ENCODE data around the gene ISYNA1.

The ISYNA1 gene

DNA sequence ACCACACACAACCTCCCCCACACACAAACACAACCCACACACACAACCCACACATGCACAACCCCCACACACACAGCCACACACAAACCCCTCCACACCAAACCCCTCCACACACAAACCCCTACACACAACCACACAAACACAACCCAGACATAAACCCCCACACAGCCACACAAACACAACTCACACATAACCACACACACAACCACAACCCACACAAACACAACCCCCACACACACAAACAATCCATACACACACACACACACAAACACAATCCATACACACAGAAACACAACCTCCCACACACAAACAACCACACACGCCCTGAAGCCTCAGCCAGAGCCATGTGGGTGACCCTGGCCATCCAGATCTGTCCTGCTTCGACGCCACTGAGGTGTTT is 30.0 kb upstream of the ISYNA1 start:
- DNase-seq (ENCODE audit: low read depth): no peak

DNA sequence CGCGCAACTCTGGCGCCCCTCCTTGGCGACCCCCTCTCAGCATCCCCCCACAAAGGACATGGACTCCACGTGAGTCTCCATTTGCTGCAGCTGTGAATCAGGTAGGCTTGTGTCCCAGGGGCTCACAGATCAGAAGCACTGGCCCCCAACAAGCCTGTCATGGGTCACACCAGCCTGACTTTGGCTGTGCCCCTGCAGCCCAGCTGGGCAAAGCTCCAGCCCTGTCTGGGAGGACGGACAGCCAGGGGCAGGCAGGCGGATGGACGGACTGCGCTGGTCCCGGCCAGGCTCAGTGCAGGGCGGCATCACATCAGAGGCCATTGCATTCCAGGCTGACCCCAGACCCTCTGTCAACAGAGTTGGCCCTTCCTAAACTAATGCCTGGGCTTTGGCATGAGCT is 28.4 kb upstream of the ISYNA1 start:
- DNase-seq (ENCODE audit: low read depth): no peak

DNA sequence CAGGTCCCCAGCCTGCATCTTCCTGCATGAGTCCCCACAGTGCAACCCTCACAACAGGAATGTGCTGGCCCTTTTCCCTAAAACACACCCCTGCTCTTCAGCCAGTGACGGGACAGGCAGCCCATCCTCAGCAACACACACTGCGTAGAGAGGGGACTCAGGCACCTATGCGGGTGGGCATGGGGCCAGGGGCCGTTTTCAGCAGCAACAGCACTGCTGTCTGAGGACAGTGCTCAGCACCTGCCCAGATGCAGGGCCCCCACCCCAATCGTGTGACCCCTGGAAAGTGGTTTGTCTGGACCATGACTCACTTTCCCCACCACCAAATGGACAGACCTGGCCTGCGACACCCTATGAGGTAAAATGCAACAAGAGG is 28.0 kb upstream of the ISYNA1 start:
- DNase-seq (ENCODE audit: low read depth): no peak

DNA sequence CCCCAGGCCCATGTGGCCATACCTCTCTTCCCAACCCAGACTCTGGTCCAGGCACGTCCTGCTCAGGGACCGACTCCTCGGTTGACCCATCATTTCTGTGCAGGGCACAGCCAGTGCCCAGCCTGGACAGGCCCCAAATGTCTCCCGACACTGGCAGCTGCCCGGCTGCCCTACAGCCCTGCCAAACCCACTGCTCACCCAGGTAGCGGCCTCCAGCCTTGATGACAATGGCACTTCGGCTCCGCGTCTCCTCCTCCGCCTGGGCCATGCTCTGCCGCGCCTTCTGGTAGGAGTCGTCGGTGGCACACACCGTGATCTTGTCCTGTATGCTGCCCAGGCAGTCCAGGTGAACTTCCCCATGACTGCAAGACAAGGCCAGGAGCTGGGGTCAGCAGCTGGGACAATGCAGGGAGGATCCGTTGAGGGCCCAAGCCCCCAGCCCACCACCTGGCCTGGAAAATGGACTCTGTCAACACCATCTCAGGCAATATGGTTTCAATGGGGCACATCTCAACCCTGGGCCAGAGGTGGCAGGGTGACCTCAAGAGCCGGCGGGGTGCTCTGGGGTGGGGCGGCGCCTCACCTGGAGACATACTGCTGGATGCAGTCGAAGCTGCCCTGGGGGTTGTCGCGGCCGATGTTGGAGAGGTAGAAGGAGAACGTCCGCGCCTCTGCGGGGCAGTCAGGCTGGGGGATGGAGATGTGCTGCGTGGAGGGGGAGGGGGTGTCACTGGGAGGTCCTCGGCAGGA is 27.5 kb upstream of the ISYNA1 start:
- no peak for DNase-seq (ENCODE audit: low read depth)

DNA sequence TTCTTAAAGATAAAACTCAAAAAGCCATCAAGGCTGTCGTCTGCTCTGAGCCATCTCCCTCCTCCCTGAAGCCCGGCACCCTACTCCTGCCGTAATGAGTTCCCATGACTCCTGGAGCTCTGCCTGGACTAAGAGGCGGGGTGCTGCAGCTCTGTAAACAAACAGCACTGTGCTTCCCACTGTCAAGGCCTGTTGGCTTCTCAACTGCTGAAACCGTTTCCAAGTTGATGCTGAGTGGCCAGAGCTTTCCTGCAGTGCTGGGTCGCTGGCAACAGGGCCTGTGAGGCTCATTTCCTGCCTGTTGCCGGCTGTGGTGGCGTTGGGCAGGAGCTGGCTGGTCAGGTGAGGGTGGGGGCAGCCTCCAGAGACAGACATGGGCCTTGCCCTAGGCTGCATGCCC is 26.7 kb upstream of the ISYNA1 start:
- no peak for DNase-seq (ENCODE audit: low read depth)

DNA sequence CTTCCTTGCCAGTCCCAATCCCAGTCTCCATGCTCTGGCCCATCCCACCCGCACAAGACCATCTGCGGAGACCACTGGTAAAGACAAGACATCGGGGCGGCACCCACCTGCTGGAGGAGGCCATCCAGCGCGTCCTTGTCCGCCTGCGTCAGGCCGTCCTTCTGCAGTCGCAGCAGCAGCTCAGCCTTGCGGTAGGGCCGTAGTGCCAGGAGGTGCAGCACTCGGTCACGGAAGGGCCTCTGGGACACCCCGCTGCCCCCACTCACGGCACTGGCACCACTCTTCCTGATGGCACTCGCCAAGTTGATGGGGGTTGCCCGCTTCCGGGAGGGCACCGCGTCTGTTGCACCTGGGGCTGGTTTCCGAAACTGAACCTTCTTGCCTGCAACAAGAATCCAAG is 23.5 kb upstream of the ISYNA1 start:
- no peak for DNase-seq (ENCODE audit: low read depth)

DNA sequence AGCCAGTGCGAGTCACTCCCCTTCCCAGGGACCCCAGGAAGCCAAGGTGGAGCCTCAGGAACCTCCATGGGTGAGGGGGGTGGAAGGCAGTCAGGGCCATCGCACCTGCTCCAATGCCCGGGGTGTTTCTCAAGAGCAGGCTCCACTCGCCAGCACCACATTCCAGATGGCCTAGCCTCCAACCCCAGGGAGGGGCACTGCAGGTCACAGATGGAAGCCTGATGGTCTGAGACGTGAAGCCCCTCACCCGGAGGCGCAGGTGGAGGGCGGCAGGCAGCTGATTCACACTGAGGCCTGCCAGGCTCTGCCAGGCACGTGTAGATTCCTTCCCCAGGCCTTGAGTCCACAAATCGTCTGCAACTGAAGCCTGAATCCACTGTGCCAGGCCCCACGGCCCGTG is 23.0 kb upstream of the ISYNA1 start:
- no peak for DNase-seq (ENCODE audit: low read depth)

DNA sequence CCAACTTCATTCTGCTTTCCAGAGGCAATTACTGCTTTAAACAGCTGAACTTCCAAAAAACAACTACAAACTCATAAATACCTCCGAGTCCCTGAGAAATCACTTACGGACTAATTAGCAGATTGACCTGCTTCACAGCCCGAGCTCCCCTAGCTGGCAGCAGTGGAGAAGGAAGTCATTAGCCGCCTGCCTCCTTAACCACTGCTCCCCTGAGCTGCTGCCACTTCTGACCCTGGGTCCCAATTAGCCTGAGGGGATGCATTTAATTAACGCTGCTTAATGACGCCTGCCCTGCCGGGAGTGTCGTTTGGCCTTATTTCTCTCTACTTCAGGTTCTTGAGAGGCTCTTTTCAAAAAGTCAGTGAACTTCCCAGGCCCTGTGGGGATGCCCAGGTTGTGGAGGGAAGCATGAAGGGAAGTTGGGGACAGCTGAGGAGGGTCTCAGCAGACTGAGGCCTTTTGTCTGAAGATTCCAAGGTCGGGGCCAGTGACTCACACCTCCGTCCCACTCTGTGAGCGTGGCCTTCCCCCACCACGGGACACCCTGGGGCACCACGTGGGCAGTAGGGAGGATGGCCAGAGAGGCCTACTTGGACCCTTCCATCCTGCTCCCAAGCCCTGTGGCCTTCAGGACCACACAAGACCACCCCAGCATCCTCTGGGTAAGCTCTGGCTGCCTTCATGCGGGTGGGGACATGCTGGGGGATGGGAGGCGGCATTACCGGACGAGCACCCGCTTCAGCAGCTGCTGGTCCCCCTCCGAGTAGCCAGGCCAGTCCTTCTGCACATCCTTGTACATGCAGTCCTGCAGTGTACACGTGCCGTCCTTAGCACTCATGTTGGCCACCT is 19.8 kb upstream of the ISYNA1 start:
- no peak for DNase-seq (ENCODE audit: low read depth)

DNA sequence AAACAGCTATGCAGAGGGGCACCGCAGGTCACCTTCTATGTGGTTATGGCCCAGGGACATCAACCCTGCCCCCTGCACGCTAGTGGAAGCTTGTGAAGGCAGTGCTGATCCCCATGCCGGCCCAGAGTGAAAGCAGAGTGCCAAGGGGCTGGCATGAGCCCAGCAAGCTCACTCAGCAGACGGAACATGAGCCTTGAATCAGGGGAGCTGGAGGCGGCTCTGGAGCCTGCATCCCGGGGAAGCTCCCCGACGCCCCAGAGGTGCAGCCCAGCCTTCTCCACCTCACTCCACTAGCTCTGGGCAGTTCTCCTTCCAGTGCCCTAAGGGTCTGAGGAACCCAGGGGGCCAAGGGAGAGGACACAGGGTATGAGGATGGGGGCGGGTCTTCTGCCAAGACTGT is 19.0 kb upstream of the ISYNA1 start:
- DNase-seq (ENCODE audit: low read depth): no peak

DNA sequence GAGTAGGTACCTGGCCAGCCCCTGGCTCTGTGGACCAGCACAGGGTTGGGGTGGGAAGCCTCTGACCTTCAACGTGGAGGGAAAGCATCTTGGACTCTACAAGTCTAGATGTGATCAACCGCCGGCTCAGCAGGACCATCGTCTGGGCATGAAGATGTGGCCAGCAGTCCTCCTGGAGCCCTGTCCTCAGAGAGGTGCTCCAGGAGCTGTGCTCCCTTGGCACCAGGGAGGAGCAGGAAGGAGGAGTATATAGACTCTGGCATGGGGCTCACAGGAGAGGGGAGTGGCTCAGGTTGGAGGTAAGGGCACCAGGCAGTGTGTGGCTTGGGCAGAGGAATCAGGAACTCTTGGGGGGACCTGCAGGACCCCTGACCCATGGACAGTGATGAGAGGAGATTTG is 18.3 kb upstream of the ISYNA1 start:
- DNase-seq (ENCODE audit: low read depth): no peak

DNA sequence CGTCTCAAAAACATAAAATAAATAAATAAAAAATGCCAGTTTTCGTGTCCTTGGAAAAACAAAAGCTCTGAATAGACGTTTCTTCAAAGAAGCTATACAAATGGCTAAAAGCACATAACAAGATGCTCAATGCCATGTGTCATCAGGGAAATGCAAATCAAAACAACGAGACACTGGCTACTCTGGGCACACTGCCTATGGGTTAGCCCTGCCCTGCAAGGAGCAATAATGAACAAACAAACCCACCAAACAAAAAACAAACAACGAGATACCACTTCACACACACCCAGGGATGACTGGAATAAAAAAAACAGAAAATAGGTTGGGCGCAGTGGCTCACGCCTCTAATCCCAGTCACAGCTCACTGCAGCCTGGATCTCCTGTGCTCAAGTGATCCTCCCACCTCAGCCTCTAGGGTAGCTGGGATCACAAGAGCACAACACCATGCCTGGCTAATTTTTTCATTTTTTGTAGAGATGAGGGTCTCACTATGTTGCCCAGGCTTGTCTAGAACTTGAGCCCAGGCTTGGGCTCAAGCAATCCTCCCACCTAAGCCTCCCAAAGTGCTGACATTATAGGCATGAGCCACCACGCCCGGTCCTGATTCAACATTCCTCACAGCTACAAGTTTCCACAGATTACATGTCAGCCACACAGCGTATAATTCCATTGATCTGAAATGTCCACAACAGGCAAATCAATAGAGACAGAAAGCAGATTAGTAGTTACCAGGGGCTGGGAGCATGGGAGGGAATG is 15.5 kb upstream of the ISYNA1 start:
- DNase-seq (ENCODE audit: low read depth): no peak

DNA sequence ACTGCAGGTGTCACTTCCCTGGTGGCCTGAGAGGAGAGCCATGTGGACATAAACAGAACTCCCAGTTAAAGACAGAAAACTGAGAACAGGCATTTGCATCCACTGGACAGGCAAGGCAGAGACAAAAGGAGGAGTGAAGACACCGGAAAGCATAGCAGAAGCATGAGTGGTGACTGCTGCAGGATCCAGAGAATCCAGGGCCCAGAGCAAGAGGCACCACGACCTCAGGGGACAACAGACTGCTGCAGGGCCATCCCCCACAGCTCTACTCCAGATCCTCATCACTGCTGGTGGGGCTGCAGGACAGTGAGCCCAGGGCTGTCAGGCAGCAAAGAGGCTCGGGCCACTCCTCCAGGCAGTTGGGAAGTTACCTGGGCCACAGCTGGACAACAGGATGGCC is 14.5 kb upstream of the ISYNA1 start:
- no peak for DNase-seq (ENCODE audit: low read depth)

DNA sequence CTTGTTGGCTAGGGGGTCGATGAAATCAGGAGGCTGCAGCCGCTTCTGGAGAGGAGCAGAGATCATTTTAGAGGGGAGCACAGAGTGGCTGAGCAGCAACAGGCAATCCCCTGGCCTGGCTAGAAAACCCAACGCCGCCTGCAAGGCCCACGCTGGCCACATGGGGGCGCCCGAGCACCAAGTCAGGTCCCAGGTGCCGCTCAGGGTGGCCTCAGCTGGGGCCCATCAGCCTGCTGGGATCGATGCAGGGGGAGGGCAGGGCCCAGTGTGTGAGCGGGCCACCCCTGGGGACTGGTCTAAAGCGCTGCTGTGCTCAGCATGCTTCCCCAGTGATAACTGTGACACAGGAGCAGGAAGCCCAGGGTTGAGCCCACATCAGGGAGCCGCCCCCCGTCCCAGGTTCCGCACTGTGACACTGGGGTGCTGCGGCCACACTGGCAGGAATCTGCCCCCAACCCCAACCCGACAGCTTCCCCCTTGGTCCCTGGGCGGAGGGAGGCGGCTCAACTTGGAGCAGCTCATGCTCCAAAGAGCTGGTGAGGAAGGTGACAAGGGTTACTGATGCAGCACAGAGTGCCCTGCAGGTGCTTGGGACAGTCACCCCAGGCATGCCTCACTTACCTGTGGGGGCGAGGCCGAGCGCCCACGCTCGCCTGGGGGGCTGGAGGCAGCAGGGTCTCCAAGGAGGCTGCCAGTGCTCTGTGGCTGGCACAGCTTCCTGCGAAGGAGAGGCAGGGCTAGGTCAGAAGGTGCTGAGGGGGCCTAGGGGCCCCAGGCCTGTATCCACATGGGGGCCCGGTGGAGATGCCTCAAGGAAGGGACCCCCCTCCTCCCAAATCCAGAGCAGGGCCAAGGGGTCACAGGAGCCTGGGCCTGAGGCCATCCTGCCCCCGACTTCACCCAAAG is 13.3 kb upstream of the ISYNA1 start:
- DNase-seq (ENCODE audit: low read depth): no peak

DNA sequence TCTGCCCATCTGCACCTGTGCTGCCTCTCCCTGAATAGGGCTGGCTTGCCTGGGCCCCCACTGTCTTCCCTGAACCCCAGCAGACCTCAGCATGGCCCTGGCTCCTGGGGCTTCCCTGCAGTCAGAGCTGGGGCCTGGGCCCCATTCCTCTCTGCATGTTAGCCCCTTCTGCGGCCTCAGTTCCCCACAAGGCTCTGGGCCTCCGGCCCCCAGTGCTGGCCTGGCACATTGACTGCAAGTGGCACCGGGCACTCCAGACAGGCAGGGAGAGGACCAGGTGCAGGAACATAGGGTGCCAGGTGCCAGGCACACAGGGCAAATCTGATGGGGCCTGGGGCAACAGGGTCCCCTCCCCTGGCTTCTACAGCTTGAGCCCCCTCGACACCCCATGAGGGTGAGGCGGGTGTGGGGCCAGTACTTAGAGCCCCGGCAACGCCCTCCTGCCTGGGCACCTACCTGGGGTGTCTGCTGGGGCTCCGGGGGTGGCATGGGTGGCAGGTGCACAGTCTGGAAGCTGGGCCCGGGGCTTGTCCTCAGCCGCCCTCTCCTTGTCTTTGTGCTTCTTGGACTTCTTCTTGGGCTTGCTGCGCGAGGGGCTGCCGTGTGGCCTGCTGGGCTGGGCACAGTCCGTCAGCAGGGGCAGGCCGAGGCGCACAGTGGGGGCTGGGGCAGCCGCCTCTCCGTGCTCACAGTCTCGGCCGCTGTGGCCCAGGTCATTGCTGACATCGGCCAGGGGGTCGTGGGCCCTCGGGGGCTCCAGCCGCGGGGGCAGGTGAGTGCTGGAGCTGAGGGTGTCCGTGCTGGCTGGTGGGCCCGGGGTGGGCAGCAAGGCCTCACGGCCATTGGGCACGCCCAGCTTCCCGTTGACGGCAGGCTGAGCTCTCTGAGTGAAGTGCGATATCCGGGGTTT is 12.3 kb upstream of the ISYNA1 start:
- DNase-seq (ENCODE audit: low read depth): no peak

DNA sequence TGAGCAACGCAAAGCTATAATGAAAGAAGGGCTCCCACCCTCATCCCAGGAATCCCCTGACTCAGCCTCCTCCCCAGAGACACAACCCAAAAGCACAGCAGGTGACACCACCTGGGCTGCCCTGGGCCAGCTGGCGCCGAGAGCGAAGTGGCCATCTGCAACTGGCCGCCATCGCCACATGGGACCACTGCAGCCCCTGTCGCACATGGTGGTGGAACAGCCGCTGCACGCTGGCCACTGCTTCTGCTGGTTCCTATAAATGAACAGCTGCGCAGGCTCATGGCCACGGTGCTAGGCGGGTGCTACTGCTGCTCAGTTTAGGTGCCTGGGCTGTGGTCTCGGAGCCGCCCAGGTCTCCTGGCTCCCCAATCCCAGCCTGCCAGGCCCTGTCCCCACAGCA is 11.6 kb upstream of the ISYNA1 start:
- DNase-seq (ENCODE audit: low read depth): no peak

DNA sequence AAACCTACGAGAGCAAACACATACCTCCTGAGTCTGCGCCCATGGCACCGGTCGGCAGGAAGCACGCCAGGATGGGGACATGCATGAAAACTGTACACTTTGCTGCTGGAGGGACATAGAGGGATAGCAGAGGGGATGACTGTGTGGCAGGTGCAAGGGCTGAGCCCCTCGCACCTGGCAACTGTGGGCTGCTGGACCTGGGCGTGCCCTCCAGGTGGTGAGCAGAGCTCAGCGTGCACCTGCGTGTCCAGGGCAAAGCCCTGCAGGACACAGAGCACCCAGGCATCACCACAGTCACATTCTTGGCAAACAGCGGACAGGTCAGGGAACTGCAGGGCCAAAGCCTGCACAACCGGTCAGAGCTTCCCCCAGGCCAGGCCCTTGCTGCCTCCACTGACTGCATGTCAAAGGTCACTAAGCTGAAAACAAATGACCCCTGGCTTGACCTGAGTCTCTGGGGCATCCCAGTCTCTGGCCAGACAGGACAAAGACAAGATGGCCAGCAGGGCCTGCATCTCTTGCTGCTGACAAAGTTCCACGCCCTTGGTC is 9.0 kb upstream of the ISYNA1 start:
- no peak for DNase-seq (ENCODE audit: low read depth)

DNA sequence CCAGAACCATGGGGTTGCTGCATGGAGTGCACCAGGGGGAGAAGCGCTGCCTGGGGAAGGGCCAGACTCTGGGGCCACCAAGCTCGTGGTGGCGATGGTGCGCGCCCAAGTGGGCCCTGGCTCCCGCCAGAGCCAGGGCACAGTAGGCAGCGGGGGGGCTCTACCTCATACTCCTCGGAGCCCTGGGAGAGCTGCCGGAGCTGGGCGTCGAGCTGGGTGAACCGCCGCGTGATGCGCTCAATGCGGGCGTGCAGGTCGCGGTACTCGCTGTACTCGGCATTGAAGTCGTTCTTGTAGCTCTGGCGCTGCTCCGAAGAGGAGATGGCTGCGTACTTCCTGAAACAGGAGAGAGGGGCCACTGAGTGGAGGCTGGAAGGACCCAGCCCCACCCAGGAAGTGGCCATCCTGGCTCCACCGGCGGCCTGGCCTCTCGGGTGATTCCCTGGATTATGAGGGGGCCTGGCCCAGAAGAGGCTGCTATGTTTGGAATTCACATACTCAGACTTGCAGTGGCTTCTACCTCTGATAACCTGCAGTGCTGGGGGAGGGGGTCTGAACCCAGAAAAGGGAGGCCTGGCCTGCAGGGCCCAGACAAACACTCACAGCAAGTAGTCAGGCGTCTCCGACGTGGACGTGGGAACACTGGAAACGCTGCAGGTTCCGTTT is 8.3 kb upstream of the ISYNA1 start:
- DNase-seq (ENCODE audit: low read depth): no peak

DNA sequence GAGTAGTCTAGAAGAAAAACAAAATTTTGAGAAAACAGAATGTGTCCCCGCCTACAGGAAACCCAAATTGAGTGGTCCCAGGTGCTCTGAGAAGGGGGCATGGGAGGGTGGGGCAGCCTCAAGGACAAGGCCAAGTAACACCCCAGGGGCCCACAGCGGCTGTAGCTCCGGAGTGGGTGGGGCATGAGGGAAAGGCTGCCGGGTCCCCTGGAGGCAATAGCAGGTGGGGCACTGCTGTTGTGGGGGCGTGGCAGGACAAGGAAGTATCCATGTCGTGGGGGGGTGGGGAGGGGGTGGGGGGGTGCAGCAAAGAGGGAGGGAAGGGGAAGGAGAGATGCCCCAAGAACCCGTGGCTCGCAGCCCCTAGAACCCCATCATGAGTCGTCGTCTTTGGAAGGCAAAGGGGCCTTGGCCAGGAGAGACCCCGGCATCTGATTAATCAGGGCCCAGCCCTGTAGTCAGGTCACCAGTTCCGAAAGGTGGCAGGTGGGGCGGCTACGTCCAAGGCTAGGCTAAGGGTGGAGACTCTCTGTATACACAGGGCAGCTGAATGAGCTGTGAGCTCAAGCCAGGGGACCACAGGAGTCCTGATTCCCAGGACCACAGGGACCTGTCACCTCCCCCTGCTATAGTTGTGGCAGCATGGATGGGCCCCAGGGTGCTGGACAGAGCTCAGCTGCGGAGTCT is 7.5 kb upstream of the ISYNA1 start:
- no peak for DNase-seq (ENCODE audit: low read depth)

DNA sequence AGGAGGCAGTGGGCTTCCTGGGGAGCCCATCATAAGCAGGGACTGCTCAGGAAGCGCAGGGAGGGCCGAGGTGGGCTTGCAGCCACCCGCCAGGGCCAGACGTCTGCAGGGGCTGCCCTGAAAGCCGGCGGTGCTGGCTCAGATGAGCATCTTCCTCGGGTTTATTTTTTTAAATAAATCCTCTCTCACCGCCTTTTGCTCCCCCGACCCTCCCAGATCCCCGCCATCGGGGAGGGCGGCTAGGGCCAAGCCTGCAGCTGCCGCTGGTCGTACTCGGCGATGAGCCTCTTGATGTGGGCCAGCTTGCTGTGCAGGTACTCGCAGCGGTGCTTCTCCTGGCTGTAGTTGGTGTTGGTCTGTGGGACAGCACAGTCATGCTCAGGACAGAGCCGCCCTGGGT is 6.6 kb upstream of the ISYNA1 start:
- no peak for DNase-seq (ENCODE audit: low read depth)

Measured in HS-5 (cell line).